GM21619 (cell line): Measurements from ENCODE around the gene PWWP2B.
"Not testable (repeated sequence)": the region's sequence is repeated elsewhere in the genome, so short reads cannot be mapped to it uniquely, and the experiment has no call there.

ENCODE experiments used
- ATAC-seq: cut with Tn5 transposase; IDR thresholded peaks from one replicate; pipeline ENCODE4 v1.9.1; 2021; ENCODE audit not compliant: unreplicated experiment

PWWP2B gene

DNA sequence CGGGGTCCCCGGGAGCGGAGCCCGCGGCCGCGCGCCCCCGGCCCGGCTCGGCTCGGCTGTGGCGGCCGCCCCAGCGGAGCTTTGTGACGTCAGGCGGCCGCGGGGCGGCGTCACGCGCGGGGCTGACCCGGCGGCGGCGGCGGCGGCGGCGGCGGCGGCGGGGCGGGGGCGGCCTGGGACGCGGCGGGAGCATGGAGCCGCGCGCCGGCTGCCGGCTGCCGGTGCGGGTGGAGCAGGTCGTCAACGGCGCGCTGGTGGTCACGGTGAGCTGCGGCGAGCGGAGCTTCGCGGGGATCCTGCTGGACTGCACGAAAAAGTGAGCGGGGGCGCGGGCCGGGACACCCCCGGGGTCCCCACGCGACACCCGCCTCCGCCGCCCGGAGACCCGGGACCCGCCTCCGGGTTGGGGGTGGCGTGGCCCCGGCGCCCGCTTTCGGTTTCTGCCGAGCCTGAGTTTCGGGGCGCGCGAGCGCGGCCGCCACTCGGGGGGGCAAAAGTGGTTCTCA, at the start of gene PWWP2B:
Gene PWWP2B (plus strand): TSS at position 165 of the 506 bp plus-strand sequence. CDS start 27 bp downstream, at position 192.
- ATAC-seq = peak; percentile 45

- ATAC-seq = no peak
Observed at GRCh38 chr10:132347211-132347930, 49.6 kb upstream of the PWWP2B start.

- no peak for ATAC-seq
Observed at GRCh38 chr10:132347931-132348267, 49.1 kb upstream of the PWWP2B start.

DNA sequence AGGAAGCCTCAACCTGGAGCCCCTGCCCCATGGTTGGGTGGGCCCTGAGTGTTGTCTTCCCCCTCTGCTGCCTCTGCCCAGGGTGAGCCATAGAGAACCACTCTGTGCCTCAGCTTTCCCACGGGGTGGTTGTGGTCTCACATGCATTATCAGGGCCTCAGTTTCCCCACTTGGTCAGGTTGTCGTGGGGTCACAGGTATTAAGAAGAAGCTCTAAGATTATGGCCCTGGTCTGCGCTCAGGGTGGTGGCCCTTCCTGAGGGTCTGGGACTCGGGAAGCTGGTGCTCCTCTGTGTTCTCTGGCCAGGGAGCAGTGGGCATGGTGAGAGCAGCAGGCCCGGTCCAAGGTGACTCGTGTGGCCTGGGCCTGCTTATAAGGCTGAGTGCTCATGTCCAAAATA, 47.2 kb upstream of the PWWP2B start:
- no peak for ATAC-seq

DNA sequence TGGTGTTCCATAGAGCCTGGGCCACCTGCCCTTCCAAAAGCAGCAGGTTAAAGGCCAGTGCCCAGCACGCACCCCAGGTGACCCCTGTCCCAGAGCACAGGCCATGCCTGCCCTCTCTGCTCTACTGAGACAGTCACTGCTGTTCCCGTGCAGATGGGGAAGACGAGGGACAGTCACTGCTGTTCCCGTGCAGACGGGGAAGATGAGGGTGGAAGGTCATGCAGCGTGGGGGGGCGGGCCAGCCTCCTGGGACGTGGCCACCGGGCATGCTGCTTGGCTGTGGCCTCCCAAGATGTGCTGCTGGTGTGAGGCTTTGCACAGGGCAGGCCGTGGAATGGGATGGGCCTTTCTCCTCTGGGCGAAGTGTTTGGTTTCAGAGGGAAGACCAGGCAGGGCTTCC, 46.6 kb upstream of the PWWP2B start:
- no peak for ATAC-seq

- no peak for ATAC-seq
Observed at GRCh38 chr10:132350946-132351345, 46.1 kb upstream of the PWWP2B start.

DNA sequence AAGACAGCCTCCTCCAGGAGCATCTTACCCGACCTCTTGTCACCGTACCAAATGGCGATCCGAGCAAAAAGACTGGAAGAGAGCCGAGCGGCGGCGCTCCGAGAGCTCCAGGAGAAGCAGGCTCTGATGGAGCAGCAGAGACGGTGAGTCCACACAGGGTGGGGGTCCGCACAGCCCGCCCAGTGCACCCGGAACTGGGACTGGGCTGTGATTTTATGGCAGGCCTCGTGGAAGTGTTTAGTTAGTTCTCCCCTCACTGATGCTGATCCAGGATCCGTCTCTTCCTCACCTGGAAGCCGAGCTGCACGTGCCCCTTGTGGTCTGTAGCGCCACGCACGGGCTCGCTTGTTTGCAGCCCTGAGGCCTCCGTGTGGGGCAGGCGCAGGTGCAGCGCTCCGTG, 45.4 kb upstream of the PWWP2B start:
- ATAC-seq = no peak

GRCh38 chr10:132352462-132353308, 44.3 kb upstream of the PWWP2B start:
- ATAC-seq = not testable (repeated sequence)

- ATAC-seq = no peak
Observed at GRCh38 chr10:132353456-132354355, 43.3 kb upstream of the PWWP2B start.

- no peak for ATAC-seq
Observed at GRCh38 chr10:132354356-132355094, 42.5 kb upstream of the PWWP2B start.

DNA sequence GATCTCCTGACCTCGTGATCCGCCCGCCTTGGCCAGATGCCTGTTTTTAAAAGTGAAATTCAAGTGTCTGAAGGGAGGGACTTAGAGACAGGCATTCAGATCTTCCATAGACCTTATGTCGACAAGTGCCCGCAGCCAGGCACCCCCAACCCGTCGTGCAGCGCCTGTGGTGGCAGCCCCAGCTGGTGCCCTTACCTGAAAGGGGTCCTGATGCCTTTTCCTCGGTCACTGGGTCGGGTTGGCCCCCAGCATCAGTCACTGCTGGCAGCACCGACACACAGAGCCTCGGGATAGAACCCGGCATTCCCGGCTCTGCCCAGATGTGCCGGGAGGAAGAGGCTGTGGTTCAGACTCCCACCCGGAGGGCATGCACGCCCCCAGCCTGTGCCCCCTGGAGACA, 41.7 kb upstream of the PWWP2B start:
- ATAC-seq = no peak

GRCh38 chr10:132355754-132356153, 41.2 kb upstream of the PWWP2B start:
- ATAC-seq = no peak

DNA sequence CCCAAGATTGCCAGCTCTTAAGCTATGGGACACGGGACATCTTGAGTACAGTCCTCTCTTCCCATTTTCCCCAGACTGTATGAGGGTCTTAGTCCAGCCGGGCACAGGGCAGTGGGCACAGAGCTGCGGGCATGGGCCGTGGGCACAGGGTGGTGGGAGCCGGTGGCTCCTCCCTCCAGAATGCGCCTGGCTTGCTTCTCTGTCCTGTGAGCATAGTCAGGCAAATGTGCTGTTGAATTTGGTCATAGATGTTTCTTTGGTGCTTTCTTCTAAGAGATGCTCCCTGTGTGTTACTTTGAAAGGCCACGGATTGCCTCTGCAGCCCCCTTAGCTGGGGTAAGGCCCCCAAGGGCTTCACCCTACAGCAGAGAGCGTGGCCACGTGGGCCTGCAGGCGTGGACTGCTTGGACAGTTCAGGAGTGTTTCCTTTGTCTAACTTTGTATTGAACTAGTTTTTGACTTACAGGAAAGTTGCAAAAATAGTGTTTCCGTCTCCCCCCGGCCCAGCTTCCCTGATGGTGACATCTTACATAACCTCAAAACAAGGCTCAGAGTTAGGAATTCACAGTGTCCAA, 40.3 kb upstream of the PWWP2B start:
- no peak for ATAC-seq

GRCh38 chr10:132357286-132358058, 39.5 kb upstream of the PWWP2B start:
- ATAC-seq = no peak

GRCh38 chr10:132359305-132360040, 37.5 kb upstream of the PWWP2B start:
- no peak for ATAC-seq

DNA sequence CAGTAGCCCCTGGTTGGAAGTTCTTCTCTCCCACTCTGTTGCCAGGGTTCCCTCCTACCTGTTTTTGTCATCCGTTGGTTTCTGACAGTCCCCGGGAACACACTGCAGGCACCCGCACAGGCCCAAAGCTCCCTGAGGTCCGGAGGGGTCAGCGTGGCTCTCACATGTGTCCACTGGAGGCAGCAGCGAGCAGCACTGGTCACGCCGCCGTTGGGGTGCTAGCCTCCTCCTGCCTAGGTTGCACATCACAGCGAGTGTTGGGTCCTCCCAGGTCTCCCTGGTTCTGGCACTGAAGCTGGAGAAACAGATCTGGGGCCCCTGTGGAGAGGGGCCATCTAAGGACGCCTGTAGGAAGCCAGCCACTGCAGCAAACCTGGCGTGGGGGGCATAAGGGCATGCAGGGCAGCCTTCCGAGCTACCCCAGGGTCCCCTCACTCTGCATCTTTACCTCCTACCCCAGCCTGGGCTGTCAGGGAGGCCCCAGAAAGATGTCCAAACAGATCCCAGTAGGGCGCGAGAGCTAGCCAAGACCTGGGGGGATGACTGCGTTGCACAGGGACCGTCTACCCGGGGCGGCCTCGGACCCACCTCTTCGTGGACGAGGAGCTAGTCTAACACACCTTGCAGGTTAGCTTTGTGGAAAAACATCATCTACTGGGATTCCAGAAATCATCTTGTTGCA, 36.1 kb upstream of the PWWP2B start:
- no peak for ATAC-seq

GRCh38 chr10:132361581-132362101, 35.4 kb upstream of the PWWP2B start:
- ATAC-seq = no peak

DNA sequence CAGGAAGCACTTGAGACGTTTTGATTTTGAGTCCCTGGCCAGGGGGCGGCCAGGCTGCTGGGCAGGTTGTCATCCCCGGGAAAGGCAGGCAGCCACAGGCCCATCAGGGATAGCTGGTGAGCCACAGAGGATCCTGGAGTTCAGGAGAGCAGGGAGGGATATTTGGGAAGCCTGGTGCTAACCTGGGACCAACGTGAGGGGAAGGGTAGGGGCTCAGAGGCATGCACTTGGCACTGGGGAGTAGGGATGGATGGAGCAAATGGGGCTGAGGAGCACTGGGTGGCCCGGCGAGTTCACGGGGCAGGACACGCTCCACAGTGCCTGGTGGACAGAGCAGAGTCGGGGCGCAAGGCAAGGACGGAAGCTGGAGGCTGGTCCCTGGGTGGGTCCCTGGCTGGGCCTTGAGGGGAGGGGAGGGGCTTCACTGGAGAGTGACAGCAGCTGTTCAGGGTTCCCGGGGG, 34.8 kb upstream of the PWWP2B start:
- no peak for ATAC-seq
